ENCODE data around the gene OSM.
A peak's percentile ranks its signal among the peaks of the same experiment; 100 is the strongest.
"Not testable (repeated sequence)": the region's sequence is repeated elsewhere in the genome, so short reads cannot be mapped to it uniquely, and the experiment has no call there.

The OSM gene

DNA sequence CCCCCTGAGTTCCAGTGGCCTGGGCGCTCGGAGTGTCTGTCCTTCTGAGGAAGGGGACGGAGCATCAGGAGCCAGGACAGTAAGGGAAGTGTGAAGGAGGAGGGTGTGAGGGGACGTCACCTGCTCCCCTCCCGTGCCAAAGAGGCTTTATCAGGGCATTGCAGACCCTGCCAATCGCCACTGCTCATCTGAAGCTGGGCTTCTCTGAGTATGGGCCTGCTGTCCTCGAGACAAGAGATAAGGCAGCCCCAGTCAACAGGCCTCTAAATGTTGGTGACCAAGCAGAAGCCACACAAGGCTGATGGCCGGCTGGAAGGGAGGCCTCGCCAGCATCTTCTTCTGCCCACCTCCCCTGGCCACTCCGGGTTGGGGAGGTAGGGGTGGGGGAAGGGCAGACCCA, 49.9 kb downstream of the OSM start:
- DNase-seq (ENCODE audit: low read depth, low spot score), result no peak
- H3K27ac ChIP-seq, result no peak overlapping the region

DNA sequence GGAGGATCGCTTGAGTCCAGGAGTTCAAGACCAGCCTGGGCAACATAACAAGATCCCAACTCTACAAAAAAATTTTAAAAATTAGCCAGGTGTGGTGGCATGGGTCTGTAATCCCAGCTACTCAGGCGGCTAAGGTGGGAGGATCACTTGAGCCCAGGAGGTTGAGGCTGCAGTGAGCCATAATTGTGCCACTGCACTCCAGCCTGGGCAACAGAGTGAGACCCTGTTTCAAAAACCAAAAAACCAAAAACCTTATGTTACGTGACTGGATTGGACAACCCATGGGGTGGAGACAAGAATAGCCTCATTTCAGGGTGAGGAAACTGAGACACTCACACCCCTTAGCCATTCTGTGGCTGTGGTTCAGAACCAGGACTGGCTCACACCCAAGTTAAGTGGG, 50.4 kb downstream of the OSM start:
- not testable (repeated sequence) for H3K27ac ChIP-seq; DNase-seq (ENCODE audit: low read depth, low spot score)

DNA sequence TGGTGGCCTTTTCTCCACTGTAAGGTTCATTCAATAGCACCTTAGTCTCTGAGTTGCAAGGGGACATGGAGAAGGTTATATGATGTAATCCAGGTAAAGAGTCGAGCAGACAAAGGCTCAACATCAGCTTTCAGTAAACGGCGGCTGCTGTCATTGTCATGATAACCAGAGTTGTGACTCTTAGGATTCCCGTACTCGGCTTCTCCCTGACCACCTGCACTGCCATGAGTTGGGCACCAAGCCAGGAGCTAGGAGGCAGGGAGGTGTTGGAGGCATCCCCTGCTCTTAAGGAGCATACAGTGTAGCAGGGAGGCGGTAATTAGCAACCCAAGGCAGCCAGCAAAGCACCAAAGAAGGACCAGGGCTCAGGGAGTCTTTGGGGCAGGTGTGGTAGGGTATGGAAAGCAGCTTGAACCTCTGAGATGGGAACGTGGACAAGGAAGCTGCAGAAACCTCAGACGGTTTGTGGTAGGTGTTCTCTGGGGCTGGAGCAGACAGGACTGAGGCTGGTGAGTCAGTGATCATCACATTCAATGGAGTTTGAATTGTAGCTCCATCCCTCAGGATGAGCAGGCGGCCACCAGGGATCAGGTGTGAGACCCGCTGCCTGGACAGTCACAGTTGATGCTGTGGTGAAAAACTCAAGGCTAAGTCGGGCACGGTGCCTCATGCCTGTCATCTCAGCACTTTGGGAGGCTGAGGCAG, 51.8 kb downstream of the OSM start:
- no peak overlapping the region for H3K27ac ChIP-seq
- no peak for DNase-seq (ENCODE audit: low read depth, low spot score)

DNA sequence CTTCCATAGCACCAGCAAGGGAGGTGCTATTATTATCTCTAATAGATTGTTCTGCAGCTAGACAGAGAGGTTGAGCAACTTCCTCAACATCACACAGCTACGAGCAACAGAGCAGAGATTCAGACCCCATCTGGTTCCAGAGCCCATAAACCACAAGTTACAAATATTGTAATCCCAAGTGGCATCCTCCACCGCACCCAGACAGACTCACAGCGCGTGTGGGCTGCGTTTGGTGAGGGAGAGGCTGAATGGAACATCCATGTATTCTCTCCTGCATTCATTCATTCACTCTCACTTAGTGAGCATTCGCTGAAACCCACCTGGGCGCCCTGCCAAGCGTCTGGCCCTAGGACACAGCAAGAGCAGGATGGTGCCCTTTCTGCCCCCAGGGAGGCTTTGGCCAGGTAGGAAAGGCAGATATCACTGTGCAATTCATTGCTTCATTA, 53.6 kb downstream of the OSM start:
- peak overlapping the region; percentile 80 for H3K27ac ChIP-seq
- no peak for DNase-seq (ENCODE audit: low read depth, low spot score)
